Cardiac fibroblast (primary cell): ENCODE results near the gene ARFRP1.
"Not testable (repeated sequence)": the region's sequence is repeated elsewhere in the genome, so short reads cannot be mapped to it uniquely, and the experiment has no call there.

Experiments
- DNase-seq, 2 donors: peaks; one replicate each; pipeline versions ENCODE4 v3.0.0 to v3.0.0-alpha.2; 2010; ENCODE audit warnings: low read depth in 2 of 2
- H3K4me3 ChIP-seq, 2 donors: replicated peaks in 1 of 2; 1 replicate in 1 of 2; 2 replicates in 1 of 2; pipeline ENCODE4 v1.5.1; 2011; ENCODE audit warnings: low read depth in 2 of 2, low read length in 2 of 2, mild to moderate bottlenecking in 2 of 2, moderate library complexity in 1 of 2
- CTCF ChIP-seq: IDR thresholded peaks from one replicate; pipeline ENCODE4 v1.5.1; 2011; ENCODE audit warnings: low read depth, mild to moderate bottlenecking, low read length, inconsistent platforms

ARFRP1 gene

GRCh38 chr20:63734946-63735858, 27.4 kb upstream of the ARFRP1 start:
- H3K4me3 ChIP-seq = no peak overlapping the region
- TF ChIP-seq CTCF = no peak
- DNase-seq = no peak

- no peak for DNase-seq
- TF ChIP-seq CTCF = no peak
- no peak overlapping the region for H3K4me3 ChIP-seq
Observed at GRCh38 chr20:63734111-63734945, 26.6 kb upstream of the ARFRP1 start.

- TF ChIP-seq CTCF = no peak
- no peak for DNase-seq
- no peak overlapping the region for H3K4me3 ChIP-seq
Observed at GRCh38 chr20:63733579-63734081, 25.9 kb upstream of the ARFRP1 start.

GRCh38 chr20:63733117-63733516, 25.3 kb upstream of the ARFRP1 start:
- no peak overlapping the region for H3K4me3 ChIP-seq

GRCh38 chr20:63732118-63733095, 24.6 kb upstream of the ARFRP1 start:
- TF ChIP-seq CTCF = no peak
- DNase-seq = no peak
- no peak overlapping the region for H3K4me3 ChIP-seq

More at GRCh38 chr20:63733117-63733516, 25.3 kb upstream of the ARFRP1 start:
- DNase-seq = no peak
- TF ChIP-seq CTCF = no peak

- TF ChIP-seq CTCF = no peak
- DNase-seq = no peak
- H3K4me3 ChIP-seq = no peak overlapping the region
Observed at GRCh38 chr20:63731410-63731809, 23.6 kb upstream of the ARFRP1 start.

- not testable (repeated sequence) for DNase-seq, H3K4me3 ChIP-seq
Observed at GRCh38 chr20:63730189-63730733, 22.5 kb upstream of the ARFRP1 start.

- DNase-seq = peak in 1 of 2 donors; percentile 51
- H3K4me3 ChIP-seq = not testable (repeated sequence)
Observed at GRCh38 chr20:63722967-63723622, 15.3 kb upstream of the ARFRP1 start.
